Stimulated activated naive CD8-positive, alpha-beta T cell treated with anti-CD3 and anti-CD28 coated beads, Interleukin-15, amount 100 ng/mL, for 72 hours (primary cell): ENCODE data around the gene DBN1.

ENCODE experiments used
- ATAC-seq: fragments of 150-1000 bp; cut with Tn5 transposase; 2 replicates; pipeline ENCODE4 v1.10.0; 2021; ENCODE audit warnings: mild to moderate bottlenecking, moderate library complexity
- DNase-seq, 2 donors: peaks; one replicate each; pipeline ENCODE4 v3.0.0; 2021 to 2022
- H3K27ac Mint-ChIP-seq, 2 donors: one replicate each; pipeline ENCODE4 v1.8.0; 2022; ENCODE audit warnings: mild to moderate bottlenecking in 2 of 2, mixed read lengths in 2 of 2, moderate library complexity in 2 of 2
- H3K27me3 Mint-ChIP-seq: one replicate; pipeline ENCODE4 v1.8.0; 2022; ENCODE audit warnings: mixed read lengths
- H3K4me1 Mint-ChIP-seq: one replicate; pipeline ENCODE4 v1.8.0; 2022; ENCODE audit warnings: mild to moderate bottlenecking, mixed read lengths
- H3K4me3 Mint-ChIP-seq, 2 donors: one replicate each; pipeline ENCODE4 v1.8.0; 2022; ENCODE audit warnings: mild to moderate bottlenecking in 2 of 2, mixed read lengths in 2 of 2, moderate library complexity in 1 of 2
- H3K9me3 Mint-ChIP-seq, 2 donors: one replicate each; pipeline ENCODE4 v1.8.0; 2022; ENCODE audit warnings: mixed read lengths in 2 of 2

The DBN1 gene

GRCh38 chr5:177497292-177498012 lies 24.0 kb upstream of the DBN1 start, which contains the start of gene PDLIM7:
Gene PDLIM7 (minus strand): TSS chr5:177497604. CDS start chr5:177496512, 1,092 bp downstream.
- Mint-ChIP-seq H3K27me3 (peaks cover 22% of the 10 kb centered on the region), H3K4me3 (peak within 1 kb of the TSS; percentile 79 to 86), H3K9me3 (no peaks in the 10 kb centered on the region), H3K27ac (peak within 1 kb of the TSS; percentile 61 to 76), H3K4me1 (peaks cover 60% of the 10 kb centered on the region)
- DNase-seq: peak; percentile 95 to 97
- peak; percentile 84 for ATAC-seq

GRCh38 chr5:177496727-177497291 lies 23.4 kb upstream of the DBN1 start:
- ATAC-seq (peak; percentile 21), DNase-seq (peak in 1 of 2 donors; percentile 40)
- H3K9me3 Mint-ChIP-seq: no peaks in the 10 kb centered on the region
- H3K4me3 Mint-ChIP-seq: peak overlapping the region; percentile 79 to 86
- peaks cover 22% of the 10 kb centered on the region for H3K27me3 Mint-ChIP-seq
- peaks cover 62% of the 10 kb centered on the region for H3K4me1 Mint-ChIP-seq
- peak overlapping the region in 1 of 2 donors; percentile 76 for H3K27ac Mint-ChIP-seq

- Mint-ChIP-seq H3K27ac (peak overlapping the region in 1 of 2 donors; percentile 76), H3K27me3 (peaks cover 22% of the 10 kb centered on the region), H3K4me1 (peaks cover 65% of the 10 kb centered on the region), H3K4me3 (peak overlapping the region; percentile 79 to 86), H3K9me3 (no peaks in the 10 kb centered on the region)
- ATAC-seq: no peak
- DNase-seq: no peak
Measured at GRCh38 chr5:177496070-177496726, 22.8 kb upstream of the DBN1 start.

- H3K27ac Mint-ChIP-seq: peak overlapping the region in 1 of 2 donors; percentile 76
- ATAC-seq (no peak), DNase-seq (no peak)
- H3K9me3 Mint-ChIP-seq: no peaks in the 10 kb centered on the region
- peak overlapping the region; percentile 79 to 86 for H3K4me3 Mint-ChIP-seq
- H3K4me1 Mint-ChIP-seq: peaks cover 65% of the 10 kb centered on the region
- H3K27me3 Mint-ChIP-seq: peaks cover 22% of the 10 kb centered on the region
Measured at GRCh38 chr5:177495243-177496060, 22.0 kb upstream of the DBN1 start.

GRCh38 chr5:177494346-177495195 lies 21.1 kb upstream of the DBN1 start:
- ATAC-seq: peak; percentile 42
- H3K4me1 Mint-ChIP-seq: peaks cover 64% of the 10 kb centered on the region
- peak overlapping the region in 1 of 2 donors; percentile 87 for H3K27ac Mint-ChIP-seq
- H3K9me3 Mint-ChIP-seq: no peaks in the 10 kb centered on the region
- H3K27me3 Mint-ChIP-seq: peaks cover 16% of the 10 kb centered on the region
- H3K4me3 Mint-ChIP-seq: peak overlapping the region; percentile 42 to 86
- DNase-seq: peak in 1 of 2 donors; percentile 35

- no peak for DNase-seq
- Mint-ChIP-seq H3K4me1 (peaks cover 62% of the 10 kb centered on the region), H3K27me3 (peaks cover 9% of the 10 kb centered on the region), H3K27ac (no peak overlapping the region), H3K9me3 (no peaks in the 10 kb centered on the region), H3K4me3 (peak overlapping the region; percentile 42 to 59)
- no peak for ATAC-seq
Measured at GRCh38 chr5:177493795-177494345, 20.4 kb upstream of the DBN1 start.

- no peak for ATAC-seq
Measured at GRCh38 chr5:177492841-177493240, 19.4 kb upstream of the DBN1 start.

GRCh38 chr5:177491983-177492746 lies 18.7 kb upstream of the DBN1 start:
- no peaks in the 10 kb centered on the region for H3K9me3 Mint-ChIP-seq
- H3K4me1 Mint-ChIP-seq: peaks cover 51% of the 10 kb centered on the region
- no peaks in the 10 kb centered on the region for H3K27me3 Mint-ChIP-seq
- no peak overlapping the region for H3K4me3 Mint-ChIP-seq
- H3K27ac Mint-ChIP-seq: no peak overlapping the region
- DNase-seq (no peak), ATAC-seq (no peak)

More at GRCh38 chr5:177492841-177493240, 19.4 kb upstream of the DBN1 start:
- Mint-ChIP-seq H3K9me3 (no peaks in the 10 kb centered on the region), H3K27me3 (no peaks in the 10 kb centered on the region), H3K4me3 (no peak overlapping the region), H3K4me1 (peaks cover 52% of the 10 kb centered on the region), H3K27ac (peak overlapping the region in 1 of 2 donors; percentile 64)
- no peak for DNase-seq

- DNase-seq (peak in 1 of 2 donors; percentile 56), ATAC-seq (peak; percentile 59)
- peak overlapping the region in 1 of 2 donors; percentile 71 for H3K27ac Mint-ChIP-seq
- no peaks in the 10 kb centered on the region for H3K9me3 Mint-ChIP-seq
- peaks cover 49% of the 10 kb centered on the region for H3K4me1 Mint-ChIP-seq
- H3K27me3 Mint-ChIP-seq: no peaks in the 10 kb centered on the region
- no peak overlapping the region for H3K4me3 Mint-ChIP-seq
Measured at GRCh38 chr5:177491429-177491945, 18.1 kb upstream of the DBN1 start.

- DNase-seq (no peak), ATAC-seq (no peak)
- Mint-ChIP-seq H3K4me1 (peaks cover 44% of the 10 kb centered on the region), H3K9me3 (no peaks in the 10 kb centered on the region), H3K4me3 (no peak overlapping the region), H3K27me3 (no peaks in the 10 kb centered on the region), H3K27ac (peak overlapping the region in 1 of 2 donors; percentile 71)
Measured at GRCh38 chr5:177490992-177491391, 17.6 kb upstream of the DBN1 start.

GRCh38 chr5:177490311-177490991 lies 17.0 kb upstream of the DBN1 start:
- Mint-ChIP-seq H3K9me3 (no peaks in the 10 kb centered on the region), H3K27ac (no peak overlapping the region), H3K4me3 (no peak overlapping the region), H3K27me3 (no peaks in the 10 kb centered on the region), H3K4me1 (peaks cover 39% of the 10 kb centered on the region)
- DNase-seq: no peak
- ATAC-seq: no peak

GRCh38 chr5:177489119-177489716 lies 15.8 kb upstream of the DBN1 start:
- no peak for ATAC-seq
- H3K4me3 Mint-ChIP-seq: no peak overlapping the region
- H3K9me3 Mint-ChIP-seq: no peaks in the 10 kb centered on the region
- peak overlapping the region in 1 of 2 donors; percentile 74 for H3K27ac Mint-ChIP-seq
- peaks cover 27% of the 10 kb centered on the region for H3K4me1 Mint-ChIP-seq
- DNase-seq: no peak
- H3K27me3 Mint-ChIP-seq: no peaks in the 10 kb centered on the region

GRCh38 chr5:177487975-177488374 lies 14.5 kb upstream of the DBN1 start:
- H3K4me3 Mint-ChIP-seq: no peak overlapping the region
- peak overlapping the region in 1 of 2 donors; percentile 93 for H3K27ac Mint-ChIP-seq
- H3K27me3 Mint-ChIP-seq: no peaks in the 10 kb centered on the region
- H3K4me1 Mint-ChIP-seq: peaks cover 14% of the 10 kb centered on the region
- DNase-seq (no peak), ATAC-seq (no peak)
- H3K9me3 Mint-ChIP-seq: no peaks in the 10 kb centered on the region
